ENCODE results near the gene CDK5R1. TPM values are rescaled to one million over a fixed set of nuclear protein-coding genes. Genes with fewer than 3 reads are reported as not detected.

The CDK5R1 gene
- total and polyA plus RNA-seq, 2 donors (not counting 1 experiment from before 2014, with no cell fraction given) = 2.4 to 6.2 TPM

DNA sequence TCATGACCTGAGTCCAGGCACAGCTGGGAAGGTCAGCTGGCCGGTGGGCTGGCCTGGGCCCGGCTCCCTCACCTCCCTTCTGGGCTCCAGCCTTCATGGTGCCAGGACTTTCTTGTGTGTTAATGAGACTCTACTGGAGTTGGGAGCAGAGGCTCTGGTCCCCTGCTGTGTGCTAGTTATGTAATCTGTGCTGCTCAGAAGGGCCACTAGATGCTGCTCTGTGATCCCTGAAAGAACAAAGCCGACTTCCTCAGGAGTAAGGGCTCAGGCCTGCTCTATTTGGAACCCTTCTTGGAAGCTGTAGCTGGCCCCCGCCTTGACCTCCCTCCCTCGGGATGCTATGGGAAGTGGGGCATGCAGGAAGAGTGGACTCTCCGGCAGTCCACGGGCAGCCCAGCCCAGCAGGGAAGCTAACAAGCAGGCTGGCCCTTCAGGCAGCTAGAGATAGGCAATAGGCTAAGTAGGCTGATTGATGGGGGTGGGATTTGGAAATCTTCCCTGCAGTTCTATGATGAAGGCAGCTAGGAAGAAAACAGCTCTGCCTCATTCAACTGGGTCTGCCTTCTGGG is 3.3 kb upstream of the CDK5R1 start:
- H3K4me3 ChIP-seq (ENCODE audit: control extremely low read depth in 1 of 5, extremely low read depth in 1 of 5, insufficient read depth in 1 of 5, low read depth in 2 of 5, low read length in 4 of 5) = no peak overlapping the region
- Mint-ChIP-seq H3K9me3 (ENCODE audit: insufficient read depth) (no peaks in the 10 kb centered on the region), H3K27ac (peak overlapping the region; percentile 82), H3K27me3 (no peaks in the 10 kb centered on the region), H3K4me1 (peaks cover 23% of the 10 kb centered on the region), H3K4me3 (no peak overlapping the region)
- peak; percentile 29 for ATAC-seq (ENCODE audit: low read depth)
- ChIA-PET CTCF (interaction anchor here (0.6 to 10.2 kb wide), 43 partner anchors 9 to 394 kb away, joined by 3 to 139 read pairs (median 4); partner anchors contain the start of genes MYO1D and PSMD11), POLR2A (interaction anchor here (0.8 kb wide), 1 partner anchor 40 kb away, joined by 3 read pairs; no protein-coding TSS in a partner anchor)
- intact Hi-C loops (cut with micrococcal nuclease) = loop anchor here (1.0 to 10.0 kb wide), 3 partner anchors 126 to 391 kb away; partner anchors contain the start of gene MYO1D
- no peak overlapping the region for H3K4me2 ChIP-seq (replicated peaks; ENCODE audit: low read depth, low read length, poor library complexity, severe bottlenecking)
- peak; percentile 77 for DNase-seq
- 46% methylated on average over 7 of the region's 7 CpGs for WGBS (ENCODE audit: insufficient coverage)
- H4K20me1 ChIP-seq (ENCODE audit: control insufficient read depth, insufficient read depth, low read length, poor library complexity, severe bottlenecking) = peaks cover 5% of the 10 kb centered on the region
- no peak overlapping the region for H2AFZ ChIP-seq (ENCODE audit: insufficient read depth, low read depth, low read length, poor library complexity, severe bottlenecking)
- no peaks in the 10 kb centered on the region for H3K9me3 ChIP-seq (ENCODE audit: control extremely low read depth in 1 of 3, control insufficient read depth in 2 of 3, insufficient read depth in 1 of 3, low read length in 2 of 3)
- H3K36me3 ChIP-seq (replicated peaks in 1 of 2; ENCODE audit: control extremely low read depth in 1 of 2, control insufficient read depth in 1 of 2, extremely low read depth in 1 of 2, insufficient read depth in 2 of 2, low read length in 1 of 2) = peaks cover 0 to 37% of the 10 kb centered on the region in 2 experiments
- peaks cover 22 to 27% of the 10 kb centered on the region in 2 donors for H3K4me1 ChIP-seq (ENCODE audit: control insufficient read depth in 2 of 2, insufficient read depth in 2 of 2, low read length in 2 of 2)
- H3K27ac ChIP-seq (ENCODE audit: low read length in 2 of 2) = peak overlapping the region in 1 of 2 donors; percentile 47
- peaks cover 13% of the 10 kb centered on the region for H3K79me2 ChIP-seq (ENCODE audit: control insufficient read depth, insufficient read depth, low read length)
- no peaks in the 10 kb centered on the region for H3K27me3 ChIP-seq (replicated peaks in 1 of 4; ENCODE audit: control extremely low read depth in 1 of 4, control insufficient read depth in 3 of 4, insufficient read depth in 4 of 4, low read length in 3 of 4)
- TF ChIP-seq CTCF (IDR thresholded peaks at IDR 0.05) = peak; percentile 76
- TF ChIP-seq EZH2 (IDR thresholded peaks at IDR 0.05; ENCODE audit: borderline replicate concordance, insufficient read depth, low read depth, low read length, poor library complexity, severe bottlenecking) = no peak
- no peak overlapping the region for H3K9ac ChIP-seq (ENCODE audit: low read length)

- ATAC-seq (ENCODE audit: low read depth) (no peak), DNase-seq (peak; percentile 27)
- Histone ChIP-seq H3K4me2 (replicated peaks; ENCODE audit: low read depth, low read length, poor library complexity, severe bottlenecking) (no peak overlapping the region), H3K4me3 (ENCODE audit: control extremely low read depth in 1 of 5, extremely low read depth in 1 of 5, insufficient read depth in 1 of 5, low read depth in 2 of 5, low read length in 4 of 5) (no peak overlapping the region), H3K27me3 (replicated peaks in 1 of 4; ENCODE audit: control extremely low read depth in 1 of 4, control insufficient read depth in 3 of 4, insufficient read depth in 4 of 4, low read length in 3 of 4) (no peaks in the 10 kb centered on the region), H2AFZ (ENCODE audit: insufficient read depth, low read depth, low read length, poor library complexity, severe bottlenecking) (no peak overlapping the region), H3K27ac (ENCODE audit: low read length in 2 of 2) (peak overlapping the region in 1 of 2 donors; percentile 47), H3K9me3 (ENCODE audit: control extremely low read depth in 1 of 3, control insufficient read depth in 2 of 3, insufficient read depth in 1 of 3, low read length in 2 of 3) (no peaks in the 10 kb centered on the region), H3K79me2 (ENCODE audit: control insufficient read depth, insufficient read depth, low read length) (peaks cover 18% of the 10 kb centered on the region), H3K9ac (ENCODE audit: low read length) (no peak overlapping the region), H4K20me1 (ENCODE audit: control insufficient read depth, insufficient read depth, low read length, poor library complexity, severe bottlenecking) (peaks cover 10% of the 10 kb centered on the region), H3K4me1 (ENCODE audit: control insufficient read depth in 2 of 2, insufficient read depth in 2 of 2, low read length in 2 of 2) (peaks cover 27 to 32% of the 10 kb centered on the region in 2 donors), H3K36me3 (replicated peaks in 1 of 2; ENCODE audit: control extremely low read depth in 1 of 2, control insufficient read depth in 1 of 2, extremely low read depth in 1 of 2, insufficient read depth in 2 of 2, low read length in 1 of 2) (peaks cover 0 to 32% of the 10 kb centered on the region in 2 experiments)
- POLR2A ChIA-PET = interaction anchor here (0.8 kb wide), 1 partner anchor 39 kb away, joined by 3 read pairs; no protein-coding TSS in a partner anchor
- Mint-ChIP-seq H3K27me3 (no peaks in the 10 kb centered on the region), H3K4me3 (peak overlapping the region; percentile 50), H3K9me3 (ENCODE audit: insufficient read depth) (no peaks in the 10 kb centered on the region), H3K27ac (peak overlapping the region; percentile 82), H3K4me1 (peaks cover 29% of the 10 kb centered on the region)
- 93% methylated on average over 4 of the region's 4 CpGs for WGBS (ENCODE audit: insufficient coverage)
- TF ChIP-seq CTCF (IDR thresholded peaks at IDR 0.05) (no peak), EZH2 (IDR thresholded peaks at IDR 0.05; ENCODE audit: borderline replicate concordance, insufficient read depth, low read depth, low read length, poor library complexity, severe bottlenecking) (no peak)
- intact Hi-C loops (cut with micrococcal nuclease) = loop anchor here (10.0 kb wide), 1 partner anchor 391 kb away; the partner anchor contains the start of gene MYO1D
- CTCF ChIA-PET = interaction anchor here (0.6 to 10.2 kb wide), 39 partner anchors 8 to 393 kb away, joined by 3 to 139 read pairs (median 4); partner anchors contain the start of genes MYO1D and PSMD11
These were observed 2.7 kb upstream of the CDK5R1 start for GRCh38 chr17:32484041-32484461.
